ENCODE results near the gene NUDT4. TPM values are rescaled to one million over a fixed set of nuclear protein-coding genes. Genes with fewer than 3 reads are reported as not detected.

Gene NUDT4
- polyA plus RNA-seq, 3 donors = 20.7 to 43.8 (median 35.6) TPM

DNA sequence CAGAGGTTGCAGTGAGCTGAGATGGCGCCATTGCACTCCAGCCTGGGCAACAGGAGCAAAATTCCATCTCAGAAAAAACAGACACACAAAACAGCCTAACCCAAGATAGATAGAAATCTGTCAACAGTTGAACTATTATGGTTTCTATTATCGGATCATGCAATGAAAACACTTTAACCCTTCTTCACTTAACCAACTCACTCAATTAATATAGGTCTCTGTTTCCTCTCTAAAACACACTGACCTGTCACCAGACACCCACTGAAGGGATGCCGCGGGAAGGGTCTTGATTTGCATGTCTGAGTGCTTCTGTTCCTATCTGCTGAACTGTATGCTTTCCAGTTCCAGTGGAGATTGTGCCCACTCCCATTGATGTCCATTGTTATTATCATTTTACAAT, 38.0 kb upstream of the NUDT4 start:
- no peak for DNase-seq
- Mint-ChIP-seq H3K4me3 (no peak overlapping the region), H3K27ac (no peak overlapping the region), H3K27me3 (ENCODE audit: low read depth in 3 of 3) (peaks cover 3 to 6% (median 6%) of the 10 kb centered on the region in 3 donors), H3K36me3 (no peaks in the 10 kb centered on the region), H3K4me1 (peaks cover 2% of the 10 kb centered on the region), H3K9me3 (peaks cover 0 to 3% (median 0%) of the 10 kb centered on the region in 7 donors)
- no peaks in the 10 kb centered on the region for H4K20me1 ChIP-seq (ENCODE audit: insufficient read depth, low read length)
- H3K36me3 ChIP-seq (replicated peaks in 1 of 2; ENCODE audit: control insufficient read depth in 1 of 2, insufficient read depth in 2 of 2, low read length in 2 of 2) = no peaks in the 10 kb centered on the region
- H3K27ac ChIP-seq (ENCODE audit: low read depth in 1 of 2, low read length in 2 of 2) = no peak overlapping the region
- no peaks in the 10 kb centered on the region for H3K27me3 ChIP-seq (ENCODE audit: control insufficient read depth in 2 of 2, insufficient read depth in 2 of 2, low read length in 2 of 2)
- no peak overlapping the region for H3K9ac ChIP-seq (ENCODE audit: insufficient read depth, low read length, poor library complexity, severe bottlenecking)
- H3K4me3 ChIP-seq (replicated peaks in 1 of 3; ENCODE audit: low read depth in 2 of 3, low read length in 3 of 3) = no peak overlapping the region
- H2AFZ ChIP-seq (ENCODE audit: insufficient read depth, low read depth, low read length, poor library complexity, severe bottlenecking) = no peak overlapping the region
- WGBS (ENCODE audit: insufficient coverage) = 100% methylated on average over 2 of the region's 4 CpGs
- no peak overlapping the region for H3K4me2 ChIP-seq (replicated peaks; ENCODE audit: extremely low read depth, low read length, poor library complexity, severe bottlenecking)
- TF ChIP-seq, protein P1, sequence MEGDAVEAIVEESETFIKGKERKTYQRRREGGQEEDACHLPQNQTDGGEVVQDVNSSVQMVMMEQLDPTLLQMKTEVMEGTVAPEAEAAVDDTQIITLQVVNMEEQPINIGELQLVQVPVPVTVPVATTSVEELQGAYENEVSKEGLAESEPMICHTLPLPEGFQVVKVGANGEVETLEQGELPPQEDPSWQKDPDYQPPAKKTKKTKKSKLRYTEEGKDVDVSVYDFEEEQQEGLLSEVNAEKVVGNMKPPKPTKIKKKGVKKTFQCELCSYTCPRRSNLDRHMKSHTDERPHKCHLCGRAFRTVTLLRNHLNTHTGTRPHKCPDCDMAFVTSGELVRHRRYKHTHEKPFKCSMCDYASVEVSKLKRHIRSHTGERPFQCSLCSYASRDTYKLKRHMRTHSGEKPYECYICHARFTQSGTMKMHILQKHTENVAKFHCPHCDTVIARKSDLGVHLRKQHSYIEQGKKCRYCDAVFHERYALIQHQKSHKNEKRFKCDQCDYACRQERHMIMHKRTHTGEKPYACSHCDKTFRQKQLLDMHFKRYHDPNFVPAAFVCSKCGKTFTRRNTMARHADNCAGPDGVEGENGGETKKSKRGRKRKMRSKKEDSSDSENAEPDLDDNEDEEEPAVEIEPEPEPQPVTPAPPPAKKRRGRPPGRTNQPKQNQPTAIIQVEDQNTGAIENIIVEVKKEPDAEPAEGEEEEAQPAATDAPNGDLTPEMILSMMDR (IDR thresholded peaks at IDR 0.05) = no peak
- no peaks in the 10 kb centered on the region for H3K4me1 ChIP-seq (ENCODE audit: control insufficient read depth in 1 of 2, insufficient read depth in 2 of 2, low read length in 2 of 2)
- intact Hi-C loops (cut with micrococcal nuclease) = no loop called here
- H3K9me3 ChIP-seq (replicated peaks in 1 of 2; ENCODE audit: control insufficient read depth in 1 of 2, insufficient read depth in 1 of 2, low read length in 2 of 2) = no peaks in the 10 kb centered on the region
- H3K79me2 ChIP-seq (ENCODE audit: insufficient read depth, low read length) = no peaks in the 10 kb centered on the region

DNA sequence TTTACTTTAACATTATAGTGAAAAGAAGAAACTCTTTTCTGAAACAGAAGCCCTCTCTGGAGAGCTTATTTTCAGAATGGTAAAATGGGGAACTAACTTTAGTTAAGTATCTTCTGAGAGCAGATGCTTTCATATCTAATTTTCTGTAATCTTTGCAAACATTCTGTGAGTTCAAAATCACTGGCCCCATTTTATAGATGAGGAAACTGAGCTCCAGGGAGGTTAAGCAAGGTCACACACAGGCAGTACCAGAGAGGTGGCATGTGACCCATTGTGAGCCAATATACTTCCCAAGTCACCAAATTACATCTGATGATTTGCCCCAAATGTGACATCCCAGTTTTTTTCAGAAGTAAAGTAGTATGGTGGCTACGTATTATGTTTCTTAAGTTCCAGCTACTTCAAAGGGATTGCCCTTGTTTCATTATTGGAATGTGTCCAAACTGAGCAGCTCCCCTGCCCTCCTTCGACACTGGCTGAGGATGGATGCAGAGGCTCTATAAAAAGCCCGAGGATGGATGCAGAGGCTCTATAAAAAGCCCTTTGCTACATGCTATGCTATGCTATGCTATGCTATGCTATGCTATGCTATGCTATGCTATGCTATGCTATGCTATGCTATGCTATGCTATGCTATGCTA, 36.2 kb upstream of the NUDT4 start:
- Histone ChIP-seq H2AFZ (ENCODE audit: insufficient read depth, low read depth, low read length, poor library complexity, severe bottlenecking) (no peak overlapping the region), H3K36me3 (replicated peaks in 1 of 2; ENCODE audit: control insufficient read depth in 1 of 2, insufficient read depth in 2 of 2, low read length in 2 of 2) (no peaks in the 10 kb centered on the region), H3K4me2 (replicated peaks; ENCODE audit: extremely low read depth, low read length, poor library complexity, severe bottlenecking) (no peak overlapping the region), H3K4me3 (replicated peaks in 1 of 3; ENCODE audit: low read depth in 2 of 3, low read length in 3 of 3) (no peak overlapping the region), H3K27me3 (ENCODE audit: control insufficient read depth in 2 of 2, insufficient read depth in 2 of 2, low read length in 2 of 2) (no peaks in the 10 kb centered on the region), H3K9me3 (replicated peaks in 1 of 2; ENCODE audit: control insufficient read depth in 1 of 2, insufficient read depth in 1 of 2, low read length in 2 of 2) (no peaks in the 10 kb centered on the region), H3K4me1 (ENCODE audit: control insufficient read depth in 1 of 2, insufficient read depth in 2 of 2, low read length in 2 of 2) (no peaks in the 10 kb centered on the region), H3K79me2 (ENCODE audit: insufficient read depth, low read length) (no peaks in the 10 kb centered on the region), H4K20me1 (ENCODE audit: insufficient read depth, low read length) (no peaks in the 10 kb centered on the region), H3K9ac (ENCODE audit: insufficient read depth, low read length, poor library complexity, severe bottlenecking) (no peak overlapping the region), H3K27ac (ENCODE audit: low read depth in 1 of 2, low read length in 2 of 2) (no peak overlapping the region)
- Mint-ChIP-seq H3K27me3 (ENCODE audit: low read depth in 3 of 3) (peaks cover 2 to 8% (median 3%) of the 10 kb centered on the region in 3 donors), H3K4me3 (no peak overlapping the region), H3K4me1 (no peaks in the 10 kb centered on the region), H3K36me3 (no peaks in the 10 kb centered on the region), H3K27ac (peak overlapping the region in 1 of 7 donors; percentile 29), H3K9me3 (peaks cover 0 to 3% (median 0%) of the 10 kb centered on the region in 7 donors)
- TF ChIP-seq, protein P1 (IDR thresholded peaks at IDR 0.05) = no peak
- intact Hi-C loops (cut with micrococcal nuclease) = no loop called here
- DNase-seq = no peak
- WGBS (ENCODE audit: insufficient coverage) = no CpG with 5 or more reads among the region's 3 CpGs
